ENCODE measurements around the gene AP1S1. TPM values are rescaled to one million over a fixed set of nuclear protein-coding genes. Genes with fewer than 3 reads are reported as not detected.

The AP1S1 gene
- 156 TPM in 2 replicates for total RNA-seq

GRCh38 chr7:101153969-101154692 is at the start of gene AP1S1:
AP1S1 (plus strand) TSS chr7:101154476; CDS start chr7:101154515, 39 bp downstream.

GRCh38 chr7:101126651-101127459 is 27.4 kb upstream of the AP1S1 start, which contains the start of gene SERPINE1:
SERPINE1 (plus strand) TSS chr7:101127104; CDS start chr7:101128394, 1,290 bp downstream.

DNA sequence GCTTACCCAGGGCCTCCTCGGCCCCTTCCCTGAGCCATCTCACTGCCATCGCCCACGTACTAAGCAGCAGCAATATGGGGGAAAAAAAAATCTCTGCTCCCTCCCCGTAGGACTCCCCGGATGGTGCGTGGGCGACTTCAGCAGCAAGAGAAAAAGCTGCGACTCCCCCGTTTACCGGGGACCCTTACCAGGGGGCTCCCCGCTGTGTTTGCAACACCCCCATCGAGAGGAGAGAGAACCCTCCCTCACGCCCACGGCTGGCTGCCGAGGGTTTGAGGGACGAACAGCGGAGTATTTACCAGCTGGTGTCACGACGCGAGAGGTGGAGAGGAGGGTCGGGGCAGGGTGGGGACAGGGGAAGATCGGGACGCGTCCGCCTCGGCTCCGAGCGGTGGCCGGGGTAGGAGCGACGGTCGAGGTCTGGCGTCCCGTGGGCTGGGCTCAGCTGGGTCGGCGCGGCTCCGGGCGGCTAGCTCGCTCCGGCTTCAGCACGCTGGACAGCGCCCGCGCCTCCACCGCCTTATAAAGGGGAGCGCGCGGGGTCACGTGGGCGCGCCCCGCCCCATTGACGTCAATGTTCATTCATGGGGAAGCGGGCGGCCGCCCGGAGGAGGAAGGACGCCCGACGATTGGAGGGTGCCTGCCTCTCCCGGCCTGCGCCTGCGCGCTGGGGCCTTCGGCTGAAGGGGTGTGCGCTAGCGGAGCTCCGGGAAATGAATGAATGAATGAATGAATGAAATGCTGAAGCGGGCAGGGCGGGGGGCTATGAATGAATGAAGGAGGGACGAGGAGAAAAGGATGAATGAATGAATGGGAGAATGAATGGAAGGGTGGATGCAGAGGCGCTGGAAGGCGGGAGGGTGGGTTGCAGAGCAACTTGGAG is 11.0 kb downstream of the AP1S1 start, which contains the start of gene VGF:
Gene VGF, minus strand, starts transcription at position 495 of the 883 bp plus-strand sequence. CDS start 726 bp downstream, outside the sequence.

GRCh38 chr7:101180130-101180755 is 26.0 kb downstream of the AP1S1 start, which contains the start of gene NAT16:
NAT16 (minus strand) TSS chr7:101180293; CDS start chr7:101174807, 5,486 bp downstream.

GRCh38 chr7:101200862-101201599 is 46.8 kb downstream of the AP1S1 start, which contains the start of gene MOGAT3:
MOGAT3 (minus strand) TSS chr7:101201036; CDS start chr7:101200854, 182 bp downstream.

Other genes starting within 250 kb of the AP1S1 start
- not detected in 2 replicates for gene MUC3A, start 204.9 kb upstream of the AP1S1 start, total RNA-seq
- 1.2 and 1.8 TPM in 2 replicates for gene MUC12, start 184.9 kb upstream of the AP1S1 start, total RNA-seq
- gene MUC17, start 134.4 kb upstream of the AP1S1 start, total RNA-seq = not detected in 2 replicates
- gene TRIM56, start 69.0 kb upstream of the AP1S1 start, total RNA-seq = 6.6 and 7.1 TPM in 2 replicates
- gene SERPINE1, start 27.4 kb upstream of the AP1S1 start, total RNA-seq = 1,155 and 1,164 TPM in 2 replicates
- 1.7 and 1.9 TPM in 2 replicates for gene VGF, start 11.1 kb downstream of the AP1S1 start, total RNA-seq
- gene NAT16, start 25.8 kb downstream of the AP1S1 start, total RNA-seq = under 0.01 and 0.15 TPM in 2 replicates
- gene MOGAT3, start 46.6 kb downstream of the AP1S1 start, total RNA-seq = not detected in 2 replicates
- 101 and 106 TPM in 2 replicates for gene PLOD3, start 63.1 kb downstream of the AP1S1 start, total RNA-seq
- 130 and 132 TPM in 2 replicates for gene ZNHIT1, start 63.7 kb downstream of the AP1S1 start, total RNA-seq
- gene CLDN15, start 83.3 kb downstream of the AP1S1 start, total RNA-seq = 1.5 and 2.4 TPM in 2 replicates
- gene FIS1, start 90.6 kb downstream of the AP1S1 start, total RNA-seq = 226 and 252 TPM in 2 replicates
- 24.2 and 31.8 TPM in 2 replicates for gene IFT22, start 167.3 kb downstream of the AP1S1 start, total RNA-seq
- 1.0 TPM in 1 of 2 replicates, not detected in the other for gene COL26A1, start 208.4 kb downstream of the AP1S1 start, total RNA-seq